Measurements from ENCODE around the gene FHIT.

- no peak for TF ChIP-seq EZH2phosphoT487 (IDR thresholded peaks at IDR 0.05; ENCODE audit: borderline replicate concordance, low read length)
- no peak for TF ChIP-seq CTCF (IDR thresholded peaks at IDR 0.05; ENCODE audit: low read depth, low read length, poor library complexity, severe bottlenecking)
Observed at GRCh38 chr3:60355825-60356224, 895.4 kb downstream of the FHIT start.
